Naive thymus-derived CD4-positive, alpha-beta T cell (primary cell): ENCODE data around the gene HSD11B1. TPM values are rescaled to one million over a fixed set of nuclear protein-coding genes. Genes with fewer than 3 reads are reported as not detected.

ENCODE experiments used
- ATAC-seq: fragments of 150-1000 bp; cut with Tn5 transposase; 2 replicates; pipeline ENCODE4 v1.10.0; 2021; ENCODE audit warnings: mild to moderate bottlenecking, moderate library complexity
- CTCF ChIA-PET: fragments of 350-600 bp; sonication (Branson Sonifier 250); formaldehyde crosslinking; loops from one replicate; lab custom pipeline; 2021; ENCODE audit warnings: antibody characterized with exemption; lab: Charles Lee
- POLR2A ChIA-PET: fragments of 350-600 bp; sonication (Branson Sonifier 250); formaldehyde crosslinking; loops from one replicate; lab custom pipeline; 2021; ENCODE audit warnings: antibody characterized with exemption, inconsistent platforms; lab: Charles Lee
- DNase-seq, 9 donors: peaks; one replicate each; pipeline versions ENCODE4 v3.0.0 to v3.0.0-alpha.2; 2020 to 2022; ENCODE audit warnings: mixed read lengths in 1 of 9
- H3K27ac ChIP-seq: one replicate; pipeline ENCODE4 v1.7.0; 2013; ENCODE audit warnings: mild to moderate bottlenecking, low read depth, low read length, moderate library complexity
- H3K27me3 ChIP-seq, 2 donors: one replicate each; pipeline ENCODE4 v1.7.0; 2013; ENCODE audit warnings: low read length in 2 of 2, mild to moderate bottlenecking in 2 of 2, moderate library complexity in 2 of 2; ENCODE audit not compliant: control insufficient read depth in 2 of 2, insufficient read depth in 2 of 2
- H3K36me3 ChIP-seq, 3 experiments: 1 replicate in 2 of 3; 2 replicates in 1 of 3; pipeline ENCODE4 v1.7.0; 2013; ENCODE audit warnings: low read length in 3 of 3, mild to moderate bottlenecking in 3 of 3, moderate library complexity in 1 of 3; ENCODE audit not compliant: insufficient read depth in 3 of 3, control insufficient read depth in 2 of 3
- H3K4me1 ChIP-seq, 2 donors: one replicate each; pipeline ENCODE4 v1.7.0; 2013; ENCODE audit warnings: low read length in 2 of 2, mild to moderate bottlenecking in 2 of 2, moderate library complexity in 1 of 2; ENCODE audit not compliant: control insufficient read depth in 2 of 2, insufficient read depth in 2 of 2
- H3K4me3 ChIP-seq: 2 replicates; pipeline ENCODE4 v1.7.0; 2013; ENCODE audit warnings: mild to moderate bottlenecking, low read length
- H3K9me3 ChIP-seq, 3 experiments: 1 replicate in 2 of 3; 2 replicates in 1 of 3; pipeline ENCODE4 v1.7.0; 2013; ENCODE audit warnings: low read length in 3 of 3; ENCODE audit not compliant: control insufficient read depth in 2 of 3
- H3K27ac Mint-ChIP-seq, 9 donors: one replicate each; pipeline ENCODE4 v1.8.0; 2020 to 2022; ENCODE audit warnings: mixed read lengths in 9 of 9, mild to moderate bottlenecking in 8 of 9, moderate library complexity in 5 of 9, inconsistent platforms in 2 of 9
- H3K27me3 Mint-ChIP-seq, 5 donors: one replicate each; pipeline ENCODE4 v1.8.0; 2021 to 2022; ENCODE audit warnings: mixed read lengths in 5 of 5, mild to moderate bottlenecking in 1 of 5
- H3K36me3 Mint-ChIP-seq, 5 donors: one replicate each; pipeline ENCODE4 v1.8.0; 2020 to 2022; ENCODE audit warnings: mixed read lengths in 5 of 5, mild to moderate bottlenecking in 3 of 5, inconsistent platforms in 1 of 5
- H3K4me1 Mint-ChIP-seq, 7 donors: one replicate each; pipeline ENCODE4 v1.8.0; 2020 to 2022; ENCODE audit warnings: mixed read lengths in 7 of 7, mild to moderate bottlenecking in 3 of 7, inconsistent platforms in 1 of 7
- H3K4me3 Mint-ChIP-seq, 10 donors: one replicate each; pipeline ENCODE4 v1.8.0; 2020 to 2022; ENCODE audit warnings: mild to moderate bottlenecking in 10 of 10, mixed read lengths in 10 of 10, moderate library complexity in 6 of 10, inconsistent platforms in 2 of 10
- H3K9me3 Mint-ChIP-seq, 11 donors: one replicate each; pipeline ENCODE4 v1.8.0; 2020 to 2022; ENCODE audit warnings: mixed read lengths in 11 of 11, mild to moderate bottlenecking in 4 of 11, inconsistent platforms in 1 of 11, moderate library complexity in 1 of 11
- intact Hi-C, 2 donors: fragments of 100-400 bp; cut with micrococcal nuclease; formaldehyde crosslinking; loops; one replicate each; pipeline ENCODE4 v1.15.1; 2023
- polyA plus RNA-seq, 2 donors: library from polyadenylated mRNA; unstranded; fragments of 300-500 nt; fragmentation: Illumina TruSeq; gene quantifications; one replicate each; pipeline ENCODE4 v1.2.3, GENCODE V29; 2021
- total RNA-seq, 6 experiments: library from RNA in 5 of 6; stranded (reverse) in 5 of 6; gene quantifications; 1 replicate in 5 of 6; 2 replicates in 1 of 6; pipeline ENCODE4 v1.2.3 and lab custom pipeline; 2021 to 2026

HSD11B1 gene
- total and polyA plus RNA-seq, 7 experiments from 2014 or later: 0.18 to 3.6 (median 0.50) TPM; not detected in 3

- CTCF ChIA-PET: interaction anchor here (1.1 to 5.7 kb wide), 4 partner anchors 9 to 28 kb away, joined by 3 to 63 read pairs (median 13); partner anchors contain the start of gene TRAF3IP3
- peak overlapping the region in 2 of 10 donors; percentile 73 to 77 for H3K4me3 Mint-ChIP-seq
- H3K9me3 Mint-ChIP-seq: peaks cover 0 to 2% (median 0%) of the 10 kb centered on the region in 11 donors
- H3K4me3 ChIP-seq: no peak overlapping the region
- no peaks in the 10 kb centered on the region for H3K27me3 ChIP-seq
- peaks cover 56 to 71% (median 65%) of the 10 kb centered on the region in 7 donors for H3K4me1 Mint-ChIP-seq
- H3K27ac Mint-ChIP-seq: peak overlapping the region in 4 of 9 donors; percentile 68 to 97 (median 78)
- peaks cover 24 to 58% of the 10 kb centered on the region in 2 donors for H3K4me1 ChIP-seq
- peaks cover 20 to 70% (median 63%) of the 10 kb centered on the region in 5 donors for H3K36me3 Mint-ChIP-seq
- no peaks in the 10 kb centered on the region for H3K27me3 Mint-ChIP-seq
- intact Hi-C loops: loop anchor here (5.0 kb wide), 2 partner anchors 1491 to 1811 kb away; partner anchors contain the start of genes SLC30A1 (in 2 of the 2) and RCOR3 (in 1 of the 2)
- H3K27ac ChIP-seq: peak overlapping the region; percentile 83
- H3K9me3 ChIP-seq: no peaks in the 10 kb centered on the region
- ATAC-seq: no peak
- DNase-seq: no peak
- POLR2A ChIA-PET: interaction anchor here (1.1 to 37.2 kb wide), 4 partner anchors 7 to 42 kb away, joined by 4 to 1558 read pairs (median 782); partner anchors contain the start of genes C1orf74 and TRAF3IP3
- H3K36me3 ChIP-seq: peaks cover 30 to 56% (median 32%) of the 10 kb centered on the region in 3 experiments
These were observed 61.4 kb downstream of the HSD11B1 start for GRCh38 chr1:209766051-209766450.

DNA sequence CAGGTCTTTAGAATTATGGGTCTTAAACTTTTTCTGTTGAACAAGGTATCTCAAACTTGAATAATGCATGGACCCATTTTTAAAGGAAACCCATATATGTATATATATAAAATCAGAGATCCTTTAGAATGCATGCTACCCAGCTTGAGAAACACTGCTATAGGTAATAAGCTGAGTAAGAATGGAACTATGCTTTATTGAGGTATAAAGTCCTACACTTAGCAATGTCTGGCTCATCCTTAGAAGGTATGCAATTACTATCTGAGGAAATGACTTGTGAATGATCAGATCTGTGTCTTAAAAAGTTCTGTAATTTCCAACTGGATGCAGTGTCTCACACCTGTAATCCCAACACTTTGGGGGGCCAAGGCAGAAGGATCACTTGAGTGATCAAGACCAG is 62.5 kb downstream of the HSD11B1 start:
- peaks cover 18 to 59% (median 53%) of the 10 kb centered on the region in 5 donors for H3K36me3 Mint-ChIP-seq
- Histone ChIP-seq H3K27me3 (no peaks in the 10 kb centered on the region), H3K9me3 (no peaks in the 10 kb centered on the region), H3K27ac (peak overlapping the region; percentile 83), H3K4me3 (peak overlapping the region; percentile 88), H3K4me1 (peaks cover 31 to 57% of the 10 kb centered on the region in 2 donors), H3K36me3 (peaks cover 21 to 47% (median 21%) of the 10 kb centered on the region in 3 experiments)
- no peak for DNase-seq
- no peak for ATAC-seq
- CTCF ChIA-PET: interaction anchor here (0.6 to 5.7 kb wide), 8 partner anchors 10 to 1114 kb away, joined by 3 to 63 read pairs (median 4); partner anchors contain the start of gene TRAF3IP3
- peak overlapping the region in 4 of 9 donors; percentile 68 to 97 (median 78) for H3K27ac Mint-ChIP-seq
- intact Hi-C loops: loop anchor here (5.0 kb wide), 2 partner anchors 1490 to 1810 kb away; partner anchors contain the start of genes SLC30A1 (in 2 of the 2) and RCOR3 (in 1 of the 2)
- peaks cover 46 to 60% (median 55%) of the 10 kb centered on the region in 7 donors for H3K4me1 Mint-ChIP-seq
- H3K9me3 Mint-ChIP-seq: peaks cover 0 to 2% (median 0%) of the 10 kb centered on the region in 11 donors
- no peaks in the 10 kb centered on the region for H3K27me3 Mint-ChIP-seq
- peak overlapping the region in 2 of 10 donors; percentile 73 to 77 for H3K4me3 Mint-ChIP-seq
- POLR2A ChIA-PET: interaction anchor here (1.1 to 37.2 kb wide), 6 partner anchors 8 to 57 kb away, joined by 4 to 1558 read pairs (median 40); partner anchors contain the start of genes C1orf74, TRAF3IP3 and UTP25

- peaks cover 41 to 54% (median 49%) of the 10 kb centered on the region in 7 donors for H3K4me1 Mint-ChIP-seq
- H3K27ac Mint-ChIP-seq: no peak overlapping the region
- peak overlapping the region; percentile 88 for H3K4me3 ChIP-seq
- ChIA-PET CTCF (interaction anchor here (0.6 to 5.7 kb wide), 9 partner anchors 11 to 1115 kb away, joined by 3 to 63 read pairs (median 9); partner anchors contain the start of genes C1orf74 and TRAF3IP3), POLR2A (interaction anchor here (1.1 to 37.2 kb wide), 5 partner anchors 8 to 82 kb away, joined by 3 to 1558 read pairs (median 62); partner anchors contain the start of genes C1orf74, TRAF3IP3 and UTP25)
- H3K36me3 ChIP-seq: peaks cover 14 to 47% (median 15%) of the 10 kb centered on the region in 3 experiments
- H3K4me3 Mint-ChIP-seq: no peak overlapping the region
- DNase-seq (no peak), ATAC-seq (no peak)
- peaks cover 18 to 54% (median 47%) of the 10 kb centered on the region in 5 donors for H3K36me3 Mint-ChIP-seq
- no peaks in the 10 kb centered on the region for H3K27me3 ChIP-seq
- no peaks in the 10 kb centered on the region for H3K27me3 Mint-ChIP-seq
- peak overlapping the region; percentile 83 for H3K27ac ChIP-seq
- intact Hi-C loops: loop anchor here (1.0 to 5.0 kb wide), 5 partner anchors 11 to 1810 kb away; partner anchors contain the start of genes SLC30A1 (in 2 of the 2), TRAF3IP3 (in 2 of the 2), UTP25 (in 2 of the 2) and RCOR3 (in 1 of the 2)
- peaks cover 0 to 2% (median 0%) of the 10 kb centered on the region in 11 donors for H3K9me3 Mint-ChIP-seq
- H3K4me1 ChIP-seq: peaks cover 34 to 57% of the 10 kb centered on the region in 2 donors
- no peaks in the 10 kb centered on the region for H3K9me3 ChIP-seq
These were observed 63.1 kb downstream of the HSD11B1 start for GRCh38 chr1:209767706-209768105.

- H3K36me3 ChIP-seq: peaks cover 11 to 47% (median 12%) of the 10 kb centered on the region in 3 experiments
- peaks cover 18 to 54% (median 46%) of the 10 kb centered on the region in 5 donors for H3K36me3 Mint-ChIP-seq
These were observed 63.7 kb downstream of the HSD11B1 start for GRCh38 chr1:209768354-209768774.

GRCh38 chr1:209769171-209769904 is 64.7 kb downstream of the HSD11B1 start:
- peak overlapping the region; percentile 88 for H3K4me3 ChIP-seq
- Mint-ChIP-seq H3K9me3 (peaks cover 0 to 2% (median 0%) of the 10 kb centered on the region in 11 donors), H3K4me1 (peaks cover 31 to 40% (median 35%) of the 10 kb centered on the region in 7 donors), H3K27me3 (no peaks in the 10 kb centered on the region), H3K4me3 (no peak overlapping the region), H3K36me3 (peaks cover 20 to 47% (median 40%) of the 10 kb centered on the region in 5 donors), H3K27ac (no peak overlapping the region)
- ATAC-seq (peak; percentile 80), DNase-seq (peak in 8 of 9 donors; percentile 73 to 85 (median 83))
- H3K36me3 ChIP-seq: peaks cover 9 to 47% (median 13%) of the 10 kb centered on the region in 3 experiments
- peaks cover 44 to 58% of the 10 kb centered on the region in 2 donors for H3K4me1 ChIP-seq
- peak overlapping the region; percentile 83 for H3K27ac ChIP-seq
- POLR2A ChIA-PET: interaction anchor here (1.0 to 37.2 kb wide), 9 partner anchors 8 to 79 kb away, joined by 3 to 1558 read pairs (median 4); partner anchors contain the start of genes C1orf74, TRAF3IP3 and UTP25
- CTCF ChIA-PET: interaction anchor here (0.6 to 5.7 kb wide), 12 partner anchors 10 to 214 kb away, joined by 3 to 63 read pairs (median 4); partner anchors contain the start of genes C1orf74 and TRAF3IP3
- H3K9me3 ChIP-seq: no peaks in the 10 kb centered on the region
- H3K27me3 ChIP-seq: no peaks in the 10 kb centered on the region
- intact Hi-C loops: loop anchor here (1.0 to 5.0 kb wide), 5 partner anchors 15 to 1808 kb away; partner anchors contain the start of genes C1orf74 (in 2 of the 2), SLC30A1 (in 2 of the 2) and RCOR3 (in 1 of the 2)

More at GRCh38 chr1:209768354-209768774, 63.7 kb downstream of the HSD11B1 start:
- intact Hi-C loops: loop anchor here (1.0 to 5.0 kb wide), 5 partner anchors 12 to 1809 kb away; partner anchors contain the start of genes SLC30A1 (in 2 of the 2), TRAF3IP3 (in 2 of the 2), UTP25 (in 2 of the 2) and RCOR3 (in 1 of the 2)
- H3K4me3 Mint-ChIP-seq: no peak overlapping the region
- Histone ChIP-seq H3K4me1 (peaks cover 34 to 58% of the 10 kb centered on the region in 2 donors), H3K27me3 (no peaks in the 10 kb centered on the region), H3K27ac (peak overlapping the region; percentile 83), H3K9me3 (no peaks in the 10 kb centered on the region), H3K4me3 (peak overlapping the region; percentile 88)
- ATAC-seq (peak; percentile 89), DNase-seq (peak; percentile 44 to 86 (median 82))
- H3K27ac Mint-ChIP-seq: no peak overlapping the region
- peaks cover 0 to 2% (median 0%) of the 10 kb centered on the region in 11 donors for H3K9me3 Mint-ChIP-seq
- CTCF ChIA-PET: interaction anchor here (1.1 to 5.7 kb wide), 7 partner anchors 11 to 199 kb away, joined by 3 to 63 read pairs (median 14); partner anchors contain the start of genes C1orf74 and TRAF3IP3
- POLR2A ChIA-PET: interaction anchor here (1.1 to 37.2 kb wide), 6 partner anchors 9 to 83 kb away, joined by 3 to 1558 read pairs (median 40); partner anchors contain the start of genes C1orf74, TRAF3IP3 and UTP25
- H3K27me3 Mint-ChIP-seq: no peaks in the 10 kb centered on the region
- H3K4me1 Mint-ChIP-seq: peaks cover 37 to 47% (median 43%) of the 10 kb centered on the region in 7 donors
